Activated effector memory CD4-positive, alpha-beta T cell treated with anti-CD3 and anti-CD28 coated beads, Interleukin-2, amount 50 U/mL, for 16 hours (primary cell): ENCODE measurements around the gene PLP2.

Experiments
- DNase-seq: peaks from one replicate; pipeline ENCODE4 v3.0.0-alpha.2; 2020

The PLP2 gene

GRCh38 chrX:49187526-49187925, 15.8 kb downstream of the PLP2 start:
- no peak for DNase-seq

- no peak for DNase-seq
Observed at GRCh38 chrX:49188468-49189076, 16.9 kb downstream of the PLP2 start.

- no peak for DNase-seq
Observed at GRCh38 chrX:49189606-49190005, 17.9 kb downstream of the PLP2 start.

- DNase-seq: peak; percentile 93
Observed at GRCh38 chrX:49190821-49191573, 19.3 kb downstream of the PLP2 start.

- no peak for DNase-seq
Observed at GRCh38 chrX:49191574-49192011, 19.9 kb downstream of the PLP2 start.

- peak; percentile 66 for DNase-seq
Observed at GRCh38 chrX:49192722-49193328, 21.1 kb downstream of the PLP2 start.

GRCh38 chrX:49193542-49193964, 21.9 kb downstream of the PLP2 start:
- DNase-seq: no peak

GRCh38 chrX:49197543-49198087, 25.9 kb downstream of the PLP2 start:
- no peak for DNase-seq

- no peak for DNase-seq
Observed at GRCh38 chrX:49198540-49199314, 27.0 kb downstream of the PLP2 start.

- DNase-seq: no peak
Observed at GRCh38 chrX:49199315-49199595, 27.6 kb downstream of the PLP2 start.

GRCh38 chrX:49199906-49200771, 28.4 kb downstream of the PLP2 start, which contains the start of gene SYP:
Gene SYP (minus strand): TSS chrX:49200193. CDS start chrX:49200186, 7 bp downstream.
- DNase-seq: peak; percentile 95

GRCh38 chrX:49202022-49202421, 30.3 kb downstream of the PLP2 start:
- no peak for DNase-seq

- no peak for DNase-seq
Observed at GRCh38 chrX:49203536-49203935, 31.8 kb downstream of the PLP2 start.

GRCh38 chrX:49204017-49204416, 32.3 kb downstream of the PLP2 start:
- DNase-seq: no peak

- no peak for DNase-seq
Observed at GRCh38 chrX:49204709-49205108, 33.0 kb downstream of the PLP2 start.

- DNase-seq: no peak
Observed at GRCh38 chrX:49205443-49205842, 33.7 kb downstream of the PLP2 start.

GRCh38 chrX:49206543-49206942, 34.8 kb downstream of the PLP2 start:
- no peak for DNase-seq

GRCh38 chrX:49208399-49208798, 36.7 kb downstream of the PLP2 start:
- no peak for DNase-seq

- no peak for DNase-seq
Observed at GRCh38 chrX:49209434-49210251, 37.9 kb downstream of the PLP2 start.

- DNase-seq: no peak
Observed at GRCh38 chrX:49210406-49210805, 38.7 kb downstream of the PLP2 start.

GRCh38 chrX:49211074-49211473, 39.4 kb downstream of the PLP2 start:
- DNase-seq: no peak
